GM19455 (cell line): ENCODE results near the gene TMEM121B.

Experiments used
- ATAC-seq: cut with Tn5 transposase; IDR thresholded peaks from one replicate; pipeline ENCODE4 v1.9.1; 2021; ENCODE audit not compliant: unreplicated experiment

The TMEM121B gene

GRCh38 chr22:17095538-17095937 lies 25.6 kb downstream of the TMEM121B start:
- ATAC-seq = no peak

- no peak for ATAC-seq
Observed at GRCh38 chr22:17093081-17093480, 28.1 kb downstream of the TMEM121B start.

- no peak for ATAC-seq
Observed at GRCh38 chr22:17091851-17092250, 29.3 kb downstream of the TMEM121B start.

GRCh38 chr22:17090550-17090949 lies 30.6 kb downstream of the TMEM121B start:
- ATAC-seq = no peak

GRCh38 chr22:17087498-17088131 lies 33.5 kb downstream of the TMEM121B start:
- ATAC-seq = no peak

GRCh38 chr22:17086788-17087497 lies 34.2 kb downstream of the TMEM121B start:
- no peak for ATAC-seq

GRCh38 chr22:17086296-17086695 lies 34.9 kb downstream of the TMEM121B start:
- no peak for ATAC-seq

GRCh38 chr22:17085277-17086181 lies 35.6 kb downstream of the TMEM121B start:
- ATAC-seq = peak; percentile 19

- peak; percentile 90 for ATAC-seq
Observed at GRCh38 chr22:17084554-17085276, 36.4 kb downstream of the TMEM121B start, which contains the start of gene IL17RA. TSS of gene IL17RA (plus strand) at chr22:17085000. CDS start at chr22:17085092, 92 bp downstream.

GRCh38 chr22:17083811-17084441 lies 37.2 kb downstream of the TMEM121B start:
- ATAC-seq = no peak

- no peak for ATAC-seq
Observed at GRCh38 chr22:17083255-17083654, 37.9 kb downstream of the TMEM121B start.

GRCh38 chr22:17079572-17079971 lies 41.6 kb downstream of the TMEM121B start:
- no peak for ATAC-seq

GRCh38 chr22:17077255-17077654 lies 43.9 kb downstream of the TMEM121B start:
- no peak for ATAC-seq

- no peak for ATAC-seq
Observed at GRCh38 chr22:17074648-17075002, 46.5 kb downstream of the TMEM121B start.

GRCh38 chr22:17072877-17073276 lies 48.3 kb downstream of the TMEM121B start:
- no peak for ATAC-seq
